A549 (cell line): ENCODE data around the gene RINL. TPM values are rescaled to one million over a fixed set of nuclear protein-coding genes. Genes with fewer than 3 reads are reported as not detected.

ENCODE experiments used
- ATAC-seq, 2 experiments: fragments of 200-7000 bp in 1 of 2; fragments of >200 bp in 1 of 2; cut with Nextera tagmentation in 1 of 2; cut with Tn5 transposase in 1 of 2; 3 replicates each; pipeline versions ENCODE4 v1.8.0 to v1.9.1; 2018 to 2020; ENCODE audit warnings: mild to moderate bottlenecking in 1 of 2, moderate library complexity in 1 of 2
- CTCF ChIA-PET: fragments of 300-600 bp; sonication (Branson Sonifier 250); formaldehyde crosslinking; extraction: SDS; loops from one replicate; lab custom pipeline; 2021; ENCODE audit warnings: antibody characterized with exemption, inconsistent platforms; lab: Yijun Ruan, JAX
- POLR2A ChIA-PET: fragments of 350-600 bp; formaldehyde crosslinking; extraction: SDS; loops from one replicate; lab custom pipeline; 2021; ENCODE audit warnings: antibody characterized with exemption, inconsistent platforms; lab: Yijun Ruan, JAX
- DNase-seq, 2 experiments: peaks; one replicate each; pipeline versions ENCODE4 v3.0.0 to v3.0.0-alpha.2; 2011 to 2016; ENCODE audit warnings: low read depth in 1 of 2, low spot score in 1 of 2
- FAIRE-seq: peaks from 2 replicates; lab custom pipeline; 2011; peaks lifted over from hg19 to GRCh38; lab: Jason Lieb, UNC
- H3K27ac ChIP-seq, 2 experiments: fragments of >200 bp; sonication (Bioruptor Twin); formaldehyde crosslinking; 3 replicates each; pipeline ENCODE4 v1.5.1; 2016 to 2017
- H3K4me1 ChIP-seq: fragments of >200 bp; sonication (Bioruptor Twin); formaldehyde crosslinking; 3 replicates; pipeline ENCODE4 v1.6.1; 2016
- H3K4me2 ChIP-seq: fragments of >200 bp; sonication (Bioruptor Twin); formaldehyde crosslinking; 3 replicates; pipeline ENCODE4 v1.6.1; 2016
- H3K4me3 ChIP-seq: fragments of >200 bp; sonication (Bioruptor Twin); formaldehyde crosslinking; 3 replicates; pipeline ENCODE4 v1.5.1; 2016
- H3K9me3 ChIP-seq: fragments of >200 bp; sonication (Bioruptor Twin); formaldehyde crosslinking; 3 replicates; pipeline ENCODE4 v1.6.1; 2016
- ATOH8 ChIP-seq: fragments of 250-450 bp; sonication (Bioruptor Pico); IDR thresholded peaks from 2 replicates; pipeline ENCODE4 v1.5.0; 2020; ENCODE audit warnings: low read depth, mild to moderate bottlenecking, moderate library complexity
- CBX2 ChIP-seq: fragments of 200-600 bp; sonication (generic); IDR thresholded peaks from 2 replicates; pipeline ENCODE4 v1.6.1; 2016; ENCODE audit warnings: low read depth, mild to moderate bottlenecking, borderline replicate concordance
- CHD2 ChIP-seq: fragments of 150-350 bp; IDR thresholded peaks from 2 replicates; pipeline ENCODE4 v1.6.1; 2014; ENCODE audit warnings: low read length; ENCODE audit not compliant: partially characterized antibody
- ELK1 ChIP-seq: fragments of 150-350 bp; IDR thresholded peaks from 2 replicates; pipeline ENCODE4 v1.6.1; 2014; ENCODE audit warnings: low read depth, mild to moderate bottlenecking, low read length
- FOSL2 ChIP-seq, 2 experiments: fragments of 450-650 bp in 1 of 2; fragments of >200 bp in 1 of 2; sonication (Bioruptor Twin) in 1 of 2; formaldehyde crosslinking; IDR thresholded peaks; 2 replicates each; pipeline versions ENCODE4 v1.5.0 to v1.6.1; 2016 to 2020; ENCODE audit warnings: mild to moderate bottlenecking in 1 of 2, moderate library complexity in 1 of 2
- HES2 ChIP-seq: fragments of >200 bp; sonication (Bioruptor Twin); formaldehyde crosslinking; IDR thresholded peaks from 2 replicates; pipeline ENCODE4 v1.6.1; 2016
- HEYL ChIP-seq: fragments of 250-450 bp; sonication (Bioruptor Pico); IDR thresholded peaks from 2 replicates; pipeline ENCODE4 v1.8.0; 2021; ENCODE audit warnings: mild to moderate bottlenecking, moderate library complexity
- JUN ChIP-seq, 2 experiments: fragments of >200 bp; sonication (Bioruptor Twin); formaldehyde crosslinking; IDR thresholded peaks; 2 replicates in 1 of 2; 3 replicates in 1 of 2; pipeline ENCODE4 v1.6.1; 2016 to 2017
- MAZ ChIP-seq: fragments of 150-350 bp; IDR thresholded peaks from 2 replicates; pipeline ENCODE4 v1.6.1; 2014; ENCODE audit warnings: antibody characterized with exemption, low read depth, low read length, borderline replicate concordance
- NFE2L2 ChIP-seq: fragments of 150-350 bp; conservative IDR thresholded peaks from 2 replicates; pipeline ENCODE4 v1.6.1; 2014; ENCODE audit warnings: low read length
- PBX3 ChIP-seq: IDR thresholded peaks from 2 replicates; pipeline ENCODE4 v1.6.1; 2012
- PHF8 ChIP-seq: fragments of 200-600 bp; sonication (generic); IDR thresholded peaks from 2 replicates; pipeline ENCODE4 v1.6.1; 2016; ENCODE audit warnings: low read depth, mild to moderate bottlenecking, antibody characterized with exemption, moderate library complexity, borderline replicate concordance
- POLR2A ChIP-seq: IDR thresholded peaks from 2 replicates; pipeline ENCODE4 v1.6.1; 2012; ENCODE audit warnings: mild to moderate bottlenecking, low read length
- RFX5 ChIP-seq: fragments of 450-650 bp; IDR thresholded peaks from 2 replicates; pipeline ENCODE4 v1.7.1; 2014; ENCODE audit warnings: antibody characterized with exemption, mild to moderate bottlenecking, moderate library complexity
- WGBS: methylation state at CpG from one replicate; pipeline ENCODE4 v1.1.6; 2017; ENCODE audit errors: missing lambda C conversion rate; 5-methylcytosine and 5-hydroxymethylcytosine counted together
- polyA plus RNA-seq, 4 experiments: library from polyadenylated mRNA; depleted of rRNA in 3 of 4; stranded (reverse); fragments of >200 nt; fragmentation: RNase III in 1 of 4; extraction: RNeasy Plus Mini Kit Qiagen cat#74134 plus additional on column Dnase treatment in 1 of 4; gene quantifications; 2 replicates in 3 of 4; 3 replicates in 1 of 4; pipeline ENCODE4 v1.2.3, GENCODE V29; 2011 to 2017

Gene RINL
- polyA plus RNA-seq, 2 of the 4 experiments (the other 2 are of a cell fraction): 2.9 to 6.3 TPM

- H3K27ac ChIP-seq: peak overlapping the region in 1 of 2 experiments; percentile 14; a peak in 1 of 6 replicates
- ATAC-seq (peak; percentile 3 to 13; a peak in 4 of 6 replicates), DNase-seq (no peak), FAIRE-seq (no peak)
- 0 out of 3 replicates have a peak, but pooled peaks cover 5% of the 10 kb centered on the region for H3K4me1 ChIP-seq
- TF ChIP-seq FOSL2 (IDR thresholded peaks at IDR 0.05) (no peak), FOSL2 (CRISPR knock-in tag; IDR thresholded peaks at IDR 0.05) (no peak), CBX2 (no peak), HES2 (no peak), HEYL (CRISPR knock-in tag) (no peak), PHF8 (no peak), JUN (IDR thresholded peaks at IDR 0.05) (no peak; a peak in 1 of 5 replicates)
- ChIA-PET CTCF (interaction anchor here (0.7 to 4.1 kb wide), 23 partner anchors 10 to 515 kb away, joined by 3 to 105 read pairs (median 4); partner anchors contain the start of genes FAM98C, HNRNPL, MRPS12 and SARS2), POLR2A (interaction anchor here (0.7 to 4.0 kb wide), 2 partner anchors 13 to 514 kb away, joined by 3 to 20 read pairs; partner anchors contain the start of genes FAM98C, MRPS12 and SARS2)
- no peaks in the 10 kb centered on the region for H3K9me3 ChIP-seq
- H3K4me3 ChIP-seq: no peak overlapping the region
- WGBS: 79% methylated on average over 9 of the region's 9 CpGs
- H3K4me2 ChIP-seq: no peak overlapping the region
Observed at GRCh38 chr19:38917516-38917915, 39.4 kb upstream of the RINL start.

- TF ChIP-seq ELK1 (no peak), CHD2 (no peak), NFE2L2 (no peak), ATOH8 (no peak), CBX2 (no peak), POLR2A (no peak)
- no peak for ATAC-seq
- WGBS: 87% methylated on average over 44 of the region's 44 CpGs
- Histone ChIP-seq H3K9me3 (no peaks in the 10 kb centered on the region), H3K4me1 (0 out of 3 replicates have a peak, but pooled peaks cover 5% of the 10 kb centered on the region), H3K27ac (no peak overlapping the region), H3K4me3 (no peak overlapping the region), H3K4me2 (no peak overlapping the region)
- no peak for DNase-seq
- ChIA-PET POLR2A (interaction anchor here (1.6 to 1.7 kb wide), 2 partner anchors 15 to 66 kb away, joined by 3 to 7 read pairs; partner anchors contain the start of genes HNRNPL, MRPS12 and SARS2), CTCF (interaction anchor here (0.5 to 5.7 kb wide), 22 partner anchors 8 to 513 kb away, joined by 3 to 56 read pairs (median 4); partner anchors contain the start of genes FAM98C, FBXO17, MRPS12 and NFKBIB)
- FAIRE-seq: no peak
Observed at GRCh38 chr19:38915329-38916321, 37.5 kb upstream of the RINL start.

GRCh38 chr19:38913958-38914357 lies 35.9 kb upstream of the RINL start:
- DNase-seq: no peak
- TF ChIP-seq MAZ (no peak), RFX5 (no peak), PBX3 (0 out of 2 replicates have a peak, but pooled peaks have one; percentile 35)
- ATAC-seq: no peak
- Histone ChIP-seq H3K4me1 (0 out of 3 replicates have a peak, but pooled peaks cover 5% of the 10 kb centered on the region), H3K4me3 (no peak overlapping the region), H3K9me3 (no peaks in the 10 kb centered on the region), H3K27ac (no peak overlapping the region), H3K4me2 (no peak overlapping the region)
- CTCF ChIA-PET: interaction anchor here (0.6 to 5.7 kb wide), 18 partner anchors 8 to 511 kb away, joined by 3 to 56 read pairs (median 5); partner anchors contain the start of genes FAM98C, FBXO17, MRPS12 and NFKBIB
- WGBS: 88% methylated on average over 8 of the region's 8 CpGs
- POLR2A ChIA-PET: interaction anchor here (0.5 to 1.2 kb wide), 3 partner anchors 17 to 233 kb away, joined by 3 to 9 read pairs (median 3); partner anchors contain the start of genes MRPS12 and SARS2
- no peak for FAIRE-seq
